Gastroesophageal sphincter (tissue), 3 donors: Measurements from ENCODE around the gene FPR3.

Experiments used
- EP300 ChIP-seq: sonication (generic); formaldehyde crosslinking; IDR thresholded peaks from one replicate; pipeline ENCODE4 v1.6.1; 2017; ENCODE audit warnings: antibody characterized with exemption, mild to moderate bottlenecking
- POLR2A ChIP-seq, 2 donors: fragments of 450-650 bp; IDR thresholded peaks; one replicate each; pipeline ENCODE4 v1.6.1; 2017; ENCODE audit warnings: antibody characterized with exemption in 2 of 2, mild to moderate bottlenecking in 2 of 2, moderate library complexity in 1 of 2
- POLR2AphosphoS5 ChIP-seq: sonication (generic); formaldehyde crosslinking; IDR thresholded peaks from one replicate; pipeline ENCODE4 v1.6.1; 2017; ENCODE audit warnings: antibody characterized with exemption
- TF ChIP-seq, protein P1 (sequence below), 4 experiments: fragments of 200-600 bp in 2 of 4; fragments of 450-650 bp in 2 of 4; sonication (generic) in 1 of 4; IDR thresholded peaks; one replicate each; pipeline ENCODE4 v1.5.1; 2017 to 2019; ENCODE audit warnings: antibody characterized with exemption in 4 of 4, mild to moderate bottlenecking in 2 of 4, moderate library complexity in 2 of 4

DNA sequence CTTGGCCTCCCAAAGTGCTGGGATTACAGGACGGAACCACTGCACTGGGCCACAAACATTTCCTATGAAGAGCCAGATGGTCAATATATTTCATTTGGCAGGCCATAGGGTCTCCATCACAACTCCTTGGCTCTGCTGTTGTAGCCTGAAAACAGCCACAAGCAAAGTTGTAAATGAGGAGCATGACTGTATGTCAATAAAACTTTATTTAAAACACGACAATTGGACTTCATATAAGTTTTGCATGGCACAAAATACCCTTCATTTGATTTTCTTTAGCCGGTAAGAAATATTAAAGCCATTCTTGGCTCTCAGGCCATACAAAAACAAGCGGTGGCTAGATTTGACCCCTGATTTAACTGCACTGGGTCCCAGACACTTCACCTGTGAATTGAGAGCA is 40.2 kb upstream of the FPR3 start:
- TF ChIP-seq POLR2A (IDR thresholded peaks at IDR 0.05) (no peak), EP300 (no peak), POLR2AphosphoS5 (no peak)
- TF ChIP-seq, protein P1, sequence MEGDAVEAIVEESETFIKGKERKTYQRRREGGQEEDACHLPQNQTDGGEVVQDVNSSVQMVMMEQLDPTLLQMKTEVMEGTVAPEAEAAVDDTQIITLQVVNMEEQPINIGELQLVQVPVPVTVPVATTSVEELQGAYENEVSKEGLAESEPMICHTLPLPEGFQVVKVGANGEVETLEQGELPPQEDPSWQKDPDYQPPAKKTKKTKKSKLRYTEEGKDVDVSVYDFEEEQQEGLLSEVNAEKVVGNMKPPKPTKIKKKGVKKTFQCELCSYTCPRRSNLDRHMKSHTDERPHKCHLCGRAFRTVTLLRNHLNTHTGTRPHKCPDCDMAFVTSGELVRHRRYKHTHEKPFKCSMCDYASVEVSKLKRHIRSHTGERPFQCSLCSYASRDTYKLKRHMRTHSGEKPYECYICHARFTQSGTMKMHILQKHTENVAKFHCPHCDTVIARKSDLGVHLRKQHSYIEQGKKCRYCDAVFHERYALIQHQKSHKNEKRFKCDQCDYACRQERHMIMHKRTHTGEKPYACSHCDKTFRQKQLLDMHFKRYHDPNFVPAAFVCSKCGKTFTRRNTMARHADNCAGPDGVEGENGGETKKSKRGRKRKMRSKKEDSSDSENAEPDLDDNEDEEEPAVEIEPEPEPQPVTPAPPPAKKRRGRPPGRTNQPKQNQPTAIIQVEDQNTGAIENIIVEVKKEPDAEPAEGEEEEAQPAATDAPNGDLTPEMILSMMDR (IDR thresholded peaks at IDR 0.05): no peak
